Measurements from ENCODE around the gene MRAS.

Gene MRAS

GRCh38 chr3:138347960-138348753 is at the start of gene MRAS:
Gene MRAS, plus strand, starts transcription at chr3:138348579. Its CDS starts 24,305 bp downstream, at chr3:138372884.
- DNase-seq, result peak; percentile 67 to 80

- peak in 1 of 2 donors; percentile 53 for DNase-seq
Observed at GRCh38 chr3:138300647-138301046, 47.7 kb upstream of the MRAS start.

DNA sequence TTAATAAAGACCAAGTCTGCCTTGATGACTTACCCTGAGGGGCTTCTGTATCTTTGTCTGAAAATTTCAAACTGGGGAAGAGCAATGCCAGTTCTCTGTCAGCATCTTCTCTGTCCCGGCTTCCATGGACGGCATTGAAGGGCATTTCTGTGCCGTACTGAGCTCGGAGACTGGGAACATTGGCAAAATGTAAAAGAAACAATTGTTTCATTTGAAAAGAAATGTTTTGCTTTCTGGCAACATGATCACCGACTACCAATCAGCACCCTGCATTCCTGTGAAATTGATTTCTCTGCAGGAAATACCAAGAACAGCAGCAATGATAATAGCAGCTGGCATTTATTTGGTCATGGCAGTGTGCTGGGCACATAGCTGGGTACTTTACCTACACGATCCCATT is 44.9 kb upstream of the MRAS start:
- peak; percentile 22 to 46 for DNase-seq

GRCh38 chr3:138307899-138308298 is 40.5 kb upstream of the MRAS start:
- DNase-seq, result no peak

GRCh38 chr3:138308783-138309182 is 39.6 kb upstream of the MRAS start:
- DNase-seq, result no peak

DNA sequence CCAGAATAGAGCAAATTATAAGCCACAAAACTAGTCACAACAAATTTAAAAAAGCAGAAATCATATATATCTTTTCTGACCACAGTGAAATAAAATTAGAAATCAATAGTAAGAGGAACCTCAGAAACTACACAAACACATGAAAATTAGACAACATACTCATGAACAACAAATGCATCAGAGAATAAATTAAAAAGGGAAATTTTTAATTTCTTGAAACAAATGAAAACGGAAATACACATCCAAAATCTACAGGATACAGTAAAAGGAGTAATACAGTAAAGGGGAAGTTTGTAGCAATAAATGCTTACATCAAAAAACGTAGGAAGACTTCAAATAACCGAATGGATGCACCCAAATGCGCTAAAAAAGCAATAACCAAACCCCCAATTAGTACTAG is 37.9 kb upstream of the MRAS start:
- no peak for DNase-seq

GRCh38 chr3:138314751-138315150 is 33.6 kb upstream of the MRAS start:
- no peak for DNase-seq

DNA sequence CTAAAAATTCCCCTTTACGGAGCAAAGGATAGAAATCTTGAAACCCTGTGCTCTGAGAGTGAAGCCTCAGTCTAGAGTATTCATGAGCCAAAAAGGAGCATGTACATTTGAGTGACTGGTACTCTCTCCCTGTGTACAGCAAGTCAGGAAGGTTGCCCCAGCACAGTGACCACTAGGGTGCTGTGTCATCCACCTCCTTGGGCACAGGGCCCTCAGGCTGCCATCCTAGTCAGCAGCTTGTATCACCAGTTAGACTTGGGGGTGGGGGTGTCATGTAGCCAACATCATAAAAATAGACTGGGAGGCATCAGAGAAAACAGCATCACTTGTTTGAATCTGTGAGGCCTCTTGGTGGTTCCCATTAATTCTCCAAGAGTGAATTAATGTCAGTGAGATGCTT is 30.7 kb upstream of the MRAS start:
- DNase-seq, result no peak

- no peak for DNase-seq
Observed at GRCh38 chr3:138323971-138324370, 24.4 kb upstream of the MRAS start.

DNA sequence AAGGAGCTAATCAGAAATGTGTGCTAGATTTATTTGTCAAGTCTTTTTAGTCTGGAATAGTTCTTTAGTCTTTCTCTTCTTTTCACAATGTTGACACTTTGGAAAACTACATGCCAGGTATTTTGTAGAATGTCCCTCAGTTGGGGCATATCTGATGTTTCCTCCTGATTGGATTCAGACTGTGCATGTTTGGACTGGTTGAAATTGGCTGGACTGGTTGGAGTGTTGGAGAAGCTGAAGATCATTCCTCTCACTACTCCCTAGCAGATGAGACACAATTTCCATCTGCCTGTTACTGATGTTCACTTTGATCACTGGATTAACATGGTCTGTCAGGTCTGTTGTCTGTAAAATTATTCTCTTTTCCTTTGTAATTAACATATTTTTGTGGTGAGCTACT is 22.4 kb upstream of the MRAS start:
- no peak for DNase-seq

GRCh38 chr3:138326866-138327595 is 21.3 kb upstream of the MRAS start:
- DNase-seq, result no peak

DNA sequence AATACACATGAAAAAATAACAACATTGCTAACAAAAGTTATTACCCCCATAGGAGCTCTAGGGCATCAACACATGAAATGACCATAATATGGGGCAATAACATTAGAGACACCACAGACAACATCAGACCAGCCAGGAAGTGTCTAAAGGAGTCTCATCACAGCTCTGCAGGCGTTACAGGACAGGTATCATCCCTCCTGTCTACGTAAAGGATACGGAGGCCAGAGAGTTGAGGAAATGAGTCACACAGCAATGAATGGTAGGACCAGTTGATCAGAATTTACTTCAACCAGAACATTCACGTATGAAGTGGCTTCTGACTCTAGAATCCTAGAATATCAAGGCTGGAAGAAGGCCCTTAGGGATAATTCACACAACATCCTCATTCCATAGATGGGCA is 20.5 kb upstream of the MRAS start:
- DNase-seq, result no peak

DNA sequence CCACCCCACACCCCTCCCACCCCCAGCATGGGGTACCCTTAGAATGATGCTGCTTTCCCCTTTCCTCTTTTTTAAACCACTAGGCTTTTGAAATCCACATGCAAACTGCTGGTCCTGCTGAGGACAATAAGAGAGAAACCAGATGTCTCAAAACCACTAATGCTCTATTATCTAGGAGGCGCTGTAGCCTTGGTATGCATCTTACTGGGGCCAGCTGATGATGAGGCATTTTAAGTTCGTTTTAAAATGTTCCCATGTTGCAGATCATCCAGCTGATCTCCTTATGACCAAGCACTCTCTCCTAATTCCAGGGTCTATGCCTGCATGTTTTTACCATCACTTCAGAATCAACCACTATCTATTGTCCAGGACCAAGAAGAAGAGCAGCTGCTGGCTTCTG is 20.0 kb upstream of the MRAS start:
- no peak for DNase-seq

DNA sequence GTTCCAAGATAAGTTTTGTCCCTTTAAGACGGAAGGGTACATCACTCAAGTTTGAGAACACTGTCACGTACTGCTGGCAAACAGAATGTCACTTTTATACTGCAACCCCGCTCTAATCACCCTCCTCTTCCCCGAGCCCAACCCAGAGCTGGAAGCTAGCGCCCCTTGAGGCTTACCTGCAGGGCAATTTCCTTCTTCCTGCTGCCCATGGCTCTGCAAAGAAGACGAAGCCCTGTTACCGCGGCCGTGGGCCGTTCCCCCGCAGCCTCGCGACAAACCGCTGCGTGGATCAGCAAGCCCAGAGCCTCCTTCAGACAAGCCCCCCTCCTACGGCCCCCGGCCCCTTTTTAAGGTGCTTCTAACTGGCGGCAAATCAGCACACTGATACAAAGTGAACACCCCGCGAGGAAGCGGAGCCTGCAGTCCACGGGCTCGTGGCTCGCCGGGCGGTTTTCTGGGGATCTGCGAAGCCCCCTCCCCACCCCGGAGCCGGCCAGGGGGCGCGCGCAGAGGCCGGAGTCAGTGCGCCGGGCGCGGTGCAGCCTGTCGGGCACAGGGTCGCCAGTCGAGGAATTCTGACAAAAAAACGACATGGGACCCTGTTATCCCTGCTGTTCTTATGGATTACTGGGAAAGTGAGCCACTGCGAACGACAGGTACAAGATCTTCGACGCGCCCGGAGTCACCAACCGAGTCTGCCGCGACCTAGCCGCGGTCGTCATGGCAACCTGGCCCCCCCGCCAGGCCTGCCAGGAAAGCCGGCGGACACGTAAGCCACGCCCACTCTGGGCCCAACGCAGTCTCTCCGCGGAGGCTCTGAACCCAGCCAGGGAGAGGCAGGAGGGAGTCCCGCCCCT is 19.0 kb upstream of the MRAS start, which contains the start of gene NME9:
NME9 (minus strand) TSS at position 725 of the 857 bp plus-strand sequence; CDS start at position 209, 516 bp downstream.
- peak; percentile 67 to 86 for DNase-seq

DNA sequence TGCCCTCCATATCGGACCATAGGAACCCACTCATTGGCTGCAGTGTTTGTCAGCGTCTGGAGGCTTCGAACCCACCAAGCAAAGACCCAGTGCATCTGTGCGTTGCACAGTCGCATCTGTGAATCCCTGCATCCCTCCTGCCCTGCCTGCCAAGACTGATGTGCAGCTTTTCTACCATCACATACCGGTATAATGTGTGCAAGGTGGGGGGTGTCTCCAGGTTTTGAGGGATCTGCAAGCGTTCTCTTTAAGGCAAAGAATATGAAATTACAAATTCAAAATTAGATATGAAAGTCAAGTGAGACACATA is 18.4 kb upstream of the MRAS start:
- no peak for DNase-seq

- DNase-seq, result peak in 1 of 2 donors; percentile 21
Observed at GRCh38 chr3:138331143-138331894, 17.1 kb upstream of the MRAS start.

DNA sequence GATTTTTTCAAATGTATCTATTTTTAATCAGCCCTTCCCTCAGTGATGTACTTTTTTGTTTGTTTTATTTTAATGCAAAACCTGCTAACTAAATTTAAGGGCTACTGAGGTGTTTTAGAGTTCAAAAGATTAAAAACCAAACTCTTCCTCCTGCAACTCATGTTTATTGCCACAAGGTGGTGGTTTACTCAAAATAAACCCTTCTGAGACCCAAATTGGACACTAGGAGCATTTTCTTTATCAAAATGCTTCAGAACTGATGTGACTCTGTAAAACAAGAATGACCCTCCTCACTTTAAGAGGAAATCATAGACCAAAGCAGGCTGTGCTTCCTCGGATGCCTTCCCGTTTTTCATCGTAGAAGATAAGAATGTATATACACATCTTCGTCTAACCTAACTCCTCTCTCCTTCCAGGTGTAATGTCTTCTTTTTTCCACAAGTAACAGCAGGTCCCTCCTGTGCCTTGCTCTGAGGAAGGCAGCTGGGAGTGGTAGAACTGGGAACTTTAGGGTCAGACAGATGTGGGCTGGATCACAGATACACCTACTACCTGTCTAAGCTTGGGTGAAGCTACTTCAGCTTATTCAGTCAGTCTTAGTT is 15.8 kb upstream of the MRAS start:
- peak in 1 of 2 donors; percentile 61 for DNase-seq

- no peak for DNase-seq
Observed at GRCh38 chr3:138334608-138335007, 13.8 kb upstream of the MRAS start.

GRCh38 chr3:138336454-138336999 is 11.9 kb upstream of the MRAS start:
- no peak for DNase-seq

DNA sequence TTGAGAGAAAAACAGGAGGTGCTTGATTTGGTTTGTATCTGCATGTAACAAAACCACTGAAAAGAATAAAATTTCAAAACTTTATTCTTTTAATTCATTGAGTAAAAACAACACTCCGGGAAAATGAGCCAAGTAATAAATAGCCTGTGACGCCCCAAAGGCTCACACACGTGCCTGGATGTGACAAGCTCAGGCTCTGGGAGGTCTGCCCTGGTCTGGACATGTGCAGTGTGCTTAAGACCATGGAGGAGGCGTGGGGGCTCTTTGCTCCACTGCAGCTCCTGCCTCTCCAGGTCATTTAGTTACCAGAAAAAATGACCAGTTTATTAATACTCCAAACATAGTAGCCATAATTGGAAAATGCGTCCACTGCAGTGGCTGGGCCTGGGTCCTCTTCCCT is 10.1 kb upstream of the MRAS start:
- no peak for DNase-seq

GRCh38 chr3:138338811-138339210 is 9.6 kb upstream of the MRAS start:
- no peak for DNase-seq

GRCh38 chr3:138340511-138340910 is 7.9 kb upstream of the MRAS start:
- DNase-seq, result no peak

Data from hippocampal formation (tissue), 2 donors.